ENCODE measurements around the gene PAQR9. TPM values are rescaled to one million over a fixed set of nuclear protein-coding genes. Genes with fewer than 3 reads are reported as not detected.

Gene PAQR9
- total RNA-seq, 2 experiments from 2014 or later: not detected

- Mint-ChIP-seq H3K9me3 (no peaks in the 10 kb centered on the region), H3K36me3 (no peaks in the 10 kb centered on the region), H3K27me3 (peaks cover 9% of the 10 kb centered on the region), H3K27ac (no peak overlapping the region), H3K4me1 (ENCODE audit: low read depth) (no peaks in the 10 kb centered on the region), H3K4me3 (no peak overlapping the region)
- CTCF ChIA-PET: interaction anchor here (1.1 to 3.4 kb wide), 6 partner anchors 9 to 153 kb away, joined by 3 to 22 read pairs (median 4); partner anchors contain the start of gene U2SURP
- intact Hi-C loops (cut with micrococcal nuclease): no loop called here
- no peak for DNase-seq
- POLR2A ChIA-PET: no interaction called here
Observed at GRCh38 chr3:142982038-142982773, 18.7 kb upstream of the PAQR9 start.

GRCh38 chr3:142981108-142981507 lies 17.6 kb upstream of the PAQR9 start:
- no peak for DNase-seq
- CTCF ChIA-PET: interaction anchor here (1.1 to 1.4 kb wide), 4 partner anchors 10 to 152 kb away, joined by 3 to 6 read pairs (median 4); no protein-coding TSS in a partner anchor
- POLR2A ChIA-PET: no interaction called here
- Mint-ChIP-seq H3K4me3 (no peak overlapping the region), H3K4me1 (ENCODE audit: low read depth) (no peaks in the 10 kb centered on the region), H3K9me3 (no peaks in the 10 kb centered on the region), H3K27ac (no peak overlapping the region), H3K27me3 (peaks cover 11% of the 10 kb centered on the region), H3K36me3 (no peaks in the 10 kb centered on the region)
- intact Hi-C loops (cut with micrococcal nuclease): no loop called here

- intact Hi-C loops (cut with micrococcal nuclease): no loop called here
- Mint-ChIP-seq H3K4me1 (ENCODE audit: low read depth) (no peaks in the 10 kb centered on the region), H3K9me3 (no peaks in the 10 kb centered on the region), H3K36me3 (no peaks in the 10 kb centered on the region), H3K27me3 (peaks cover 15% of the 10 kb centered on the region), H3K4me3 (no peak overlapping the region), H3K27ac (no peak overlapping the region)
- CTCF ChIA-PET: no interaction called here
- DNase-seq: no peak
- POLR2A ChIA-PET: no interaction called here
Observed at GRCh38 chr3:142977399-142977728, 13.9 kb upstream of the PAQR9 start.

- H3K36me3 Mint-ChIP-seq: no peaks in the 10 kb centered on the region
- intact Hi-C loops (cut with micrococcal nuclease): no loop called here
- no peak overlapping the region for H3K4me3 Mint-ChIP-seq
- peaks cover 15% of the 10 kb centered on the region for H3K27me3 Mint-ChIP-seq
- CTCF ChIA-PET: no interaction called here
- H3K27ac Mint-ChIP-seq: no peak overlapping the region
- POLR2A ChIA-PET: no interaction called here
- no peaks in the 10 kb centered on the region for H3K4me1 Mint-ChIP-seq (ENCODE audit: low read depth)
- no peak for DNase-seq
- H3K9me3 Mint-ChIP-seq: no peaks in the 10 kb centered on the region
Observed at GRCh38 chr3:142976621-142977398, 13.3 kb upstream of the PAQR9 start.

- H3K9me3 Mint-ChIP-seq: no peaks in the 10 kb centered on the region
- H3K27ac Mint-ChIP-seq: no peak overlapping the region
- no peaks in the 10 kb centered on the region for H3K36me3 Mint-ChIP-seq
- H3K4me3 Mint-ChIP-seq: no peak overlapping the region
- ChIA-PET CTCF (interaction anchor here (0.6 to 1.2 kb wide), 4 partner anchors 10 to 92 kb away, joined by 3 read pairs; no protein-coding TSS in a partner anchor), POLR2A (no interaction called here)
- DNase-seq: no peak
- intact Hi-C loops (cut with micrococcal nuclease): no loop called here
- no peaks in the 10 kb centered on the region for H3K4me1 Mint-ChIP-seq (ENCODE audit: low read depth)
- peaks cover 13% of the 10 kb centered on the region for H3K27me3 Mint-ChIP-seq
Observed at GRCh38 chr3:142975316-142975995, 12.0 kb upstream of the PAQR9 start.

- Mint-ChIP-seq H3K4me3 (no peak overlapping the region), H3K9me3 (no peaks in the 10 kb centered on the region), H3K27ac (no peak overlapping the region), H3K27me3 (peaks cover 10% of the 10 kb centered on the region), H3K36me3 (no peaks in the 10 kb centered on the region), H3K4me1 (ENCODE audit: low read depth) (no peaks in the 10 kb centered on the region)
- intact Hi-C loops (cut with micrococcal nuclease): no loop called here
- DNase-seq: no peak
- CTCF ChIA-PET: interaction anchor here (1.0 kb wide), 1 partner anchor 375 kb away, joined by 4 read pairs; no protein-coding TSS in a partner anchor
- POLR2A ChIA-PET: no interaction called here
Observed at GRCh38 chr3:142973217-142974009, 9.9 kb upstream of the PAQR9 start.

- ChIA-PET POLR2A (no interaction called here), CTCF (no interaction called here)
Observed at GRCh38 chr3:142972092-142972753, 8.7 kb upstream of the PAQR9 start.

GRCh38 chr3:142971431-142971830 lies 8.0 kb upstream of the PAQR9 start:
- ChIA-PET CTCF (no interaction called here), POLR2A (interaction anchor here (0.7 kb wide), 1 partner anchor 27 kb away, joined by 3 read pairs; no protein-coding TSS in a partner anchor)
- no peak overlapping the region for H3K27ac Mint-ChIP-seq
- no peak for DNase-seq
- no peaks in the 10 kb centered on the region for H3K36me3 Mint-ChIP-seq
- intact Hi-C loops (cut with micrococcal nuclease): no loop called here
- no peaks in the 10 kb centered on the region for H3K9me3 Mint-ChIP-seq
- no peak overlapping the region for H3K4me3 Mint-ChIP-seq
- no peaks in the 10 kb centered on the region for H3K4me1 Mint-ChIP-seq (ENCODE audit: low read depth)
- peaks cover 9% of the 10 kb centered on the region for H3K27me3 Mint-ChIP-seq

More at GRCh38 chr3:142972092-142972753, 8.7 kb upstream of the PAQR9 start:
- intact Hi-C loops (cut with micrococcal nuclease): no loop called here
- H3K4me3 Mint-ChIP-seq: no peak overlapping the region
- no peaks in the 10 kb centered on the region for H3K9me3 Mint-ChIP-seq
- H3K4me1 Mint-ChIP-seq (ENCODE audit: low read depth): no peaks in the 10 kb centered on the region
- DNase-seq: no peak
- H3K27ac Mint-ChIP-seq: no peak overlapping the region
- H3K27me3 Mint-ChIP-seq: peaks cover 10% of the 10 kb centered on the region
- H3K36me3 Mint-ChIP-seq: no peaks in the 10 kb centered on the region

- no peak overlapping the region for H3K27ac Mint-ChIP-seq
- intact Hi-C loops (cut with micrococcal nuclease): no loop called here
- peaks cover 4% of the 10 kb centered on the region for H3K4me1 Mint-ChIP-seq (ENCODE audit: low read depth)
- no peak for DNase-seq
- no peaks in the 10 kb centered on the region for H3K9me3 Mint-ChIP-seq
- H3K4me3 Mint-ChIP-seq: no peak overlapping the region
- POLR2A ChIA-PET: no interaction called here
- H3K27me3 Mint-ChIP-seq: peaks cover 21% of the 10 kb centered on the region
- CTCF ChIA-PET: interaction anchor here (0.8 kb wide), 1 partner anchor 13 kb away, joined by 3 read pairs; no protein-coding TSS in a partner anchor
- no peaks in the 10 kb centered on the region for H3K36me3 Mint-ChIP-seq
Observed at GRCh38 chr3:142968319-142969025, 5.0 kb upstream of the PAQR9 start.

GRCh38 chr3:142966808-142967207 lies 3.3 kb upstream of the PAQR9 start:
- H3K4me1 Mint-ChIP-seq (ENCODE audit: low read depth): peaks cover 7% of the 10 kb centered on the region
- intact Hi-C loops (cut with micrococcal nuclease): no loop called here
- peaks cover 29% of the 10 kb centered on the region for H3K27me3 Mint-ChIP-seq
- CTCF ChIA-PET: no interaction called here
- DNase-seq: no peak
- no peaks in the 10 kb centered on the region for H3K9me3 Mint-ChIP-seq
- H3K36me3 Mint-ChIP-seq: no peaks in the 10 kb centered on the region
- POLR2A ChIA-PET: no interaction called here
- H3K4me3 Mint-ChIP-seq: no peak overlapping the region
- no peak overlapping the region for H3K27ac Mint-ChIP-seq

- intact Hi-C loops (cut with micrococcal nuclease): no loop called here
- DNase-seq: no peak
- H3K36me3 Mint-ChIP-seq: no peaks in the 10 kb centered on the region
- H3K9me3 Mint-ChIP-seq: no peaks in the 10 kb centered on the region
- no peak overlapping the region for H3K4me3 Mint-ChIP-seq
- ChIA-PET CTCF (interaction anchor here (0.7 to 0.9 kb wide), 4 partner anchors 9 to 137 kb away, joined by 3 read pairs; no protein-coding TSS in a partner anchor), POLR2A (no interaction called here)
- peaks cover 36% of the 10 kb centered on the region for H3K27me3 Mint-ChIP-seq
- H3K27ac Mint-ChIP-seq: no peak overlapping the region
- H3K4me1 Mint-ChIP-seq (ENCODE audit: low read depth): peaks cover 7% of the 10 kb centered on the region
Observed at GRCh38 chr3:142965581-142965980, 2.1 kb upstream of the PAQR9 start.

All from activated CD4-positive, alpha-beta memory T cell treated with anti-CD3 and anti-CD28 coated beads for 36 hours (primary cell).